NB4 (cell line): ENCODE measurements around the gene PSMB5.

Experiments
- MYC ChIP-seq: IDR thresholded peaks from 2 replicates; pipeline ENCODE4 v1.6.1; 2011; ENCODE audit warnings: low read depth, low read length
- POLR2A ChIP-seq: IDR thresholded peaks from 2 replicates; pipeline ENCODE4 v1.6.1; 2011; ENCODE audit warnings: mild to moderate bottlenecking; ENCODE audit not compliant: insufficient read length; ENCODE audit errors: extremely low read depth
- TF ChIP-seq, protein P1 (sequence below): IDR thresholded peaks from one replicate; pipeline ENCODE4 v1.5.1; 2012; ENCODE audit warnings: low read depth, low read length

DNA sequence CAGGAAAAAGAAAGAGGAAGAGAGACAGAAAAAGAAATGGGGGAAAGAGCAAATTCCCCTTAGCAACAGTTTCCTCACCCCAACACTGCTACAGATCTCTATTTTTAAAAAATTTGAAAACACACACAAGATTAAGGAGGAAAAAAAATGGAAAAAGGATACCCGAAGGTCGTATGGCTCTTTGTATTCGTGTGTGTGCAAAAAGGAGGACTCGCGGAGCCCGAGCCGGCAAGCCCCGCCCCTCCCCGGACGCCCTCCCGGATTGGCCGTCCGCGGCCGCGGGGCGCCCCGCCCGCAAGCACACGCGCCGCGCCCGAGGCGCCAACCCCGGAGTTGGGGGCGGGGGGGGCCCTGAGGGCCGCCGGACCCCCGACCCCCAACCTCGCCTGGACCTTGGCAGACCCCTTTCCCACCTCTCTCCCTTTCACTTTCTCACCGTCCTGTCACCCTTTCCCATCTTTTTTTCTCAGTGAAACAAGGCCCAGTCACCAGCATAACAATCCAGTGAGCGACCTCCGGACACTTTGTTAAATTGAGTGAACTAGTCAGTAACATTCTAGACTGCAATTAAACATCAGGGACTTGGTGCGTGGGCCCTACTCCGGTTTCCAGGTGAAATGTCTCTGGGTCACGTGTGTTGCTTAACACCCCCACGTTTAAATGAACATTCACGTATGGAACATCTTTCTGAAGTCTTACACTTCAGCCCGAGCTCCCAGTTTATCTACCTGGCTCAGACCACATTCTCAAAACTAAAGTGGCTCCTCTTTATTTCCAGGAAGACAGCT is 24.6 kb downstream of the PSMB5 start, which contains the start of gene C14orf93:
- TF ChIP-seq, protein P1, sequence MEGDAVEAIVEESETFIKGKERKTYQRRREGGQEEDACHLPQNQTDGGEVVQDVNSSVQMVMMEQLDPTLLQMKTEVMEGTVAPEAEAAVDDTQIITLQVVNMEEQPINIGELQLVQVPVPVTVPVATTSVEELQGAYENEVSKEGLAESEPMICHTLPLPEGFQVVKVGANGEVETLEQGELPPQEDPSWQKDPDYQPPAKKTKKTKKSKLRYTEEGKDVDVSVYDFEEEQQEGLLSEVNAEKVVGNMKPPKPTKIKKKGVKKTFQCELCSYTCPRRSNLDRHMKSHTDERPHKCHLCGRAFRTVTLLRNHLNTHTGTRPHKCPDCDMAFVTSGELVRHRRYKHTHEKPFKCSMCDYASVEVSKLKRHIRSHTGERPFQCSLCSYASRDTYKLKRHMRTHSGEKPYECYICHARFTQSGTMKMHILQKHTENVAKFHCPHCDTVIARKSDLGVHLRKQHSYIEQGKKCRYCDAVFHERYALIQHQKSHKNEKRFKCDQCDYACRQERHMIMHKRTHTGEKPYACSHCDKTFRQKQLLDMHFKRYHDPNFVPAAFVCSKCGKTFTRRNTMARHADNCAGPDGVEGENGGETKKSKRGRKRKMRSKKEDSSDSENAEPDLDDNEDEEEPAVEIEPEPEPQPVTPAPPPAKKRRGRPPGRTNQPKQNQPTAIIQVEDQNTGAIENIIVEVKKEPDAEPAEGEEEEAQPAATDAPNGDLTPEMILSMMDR: no peak
- no peak for TF ChIP-seq MYC
- TF ChIP-seq POLR2A: peak; percentile 65
